Measurements from ENCODE around the gene CPNE1.

The CPNE1 gene

DNA sequence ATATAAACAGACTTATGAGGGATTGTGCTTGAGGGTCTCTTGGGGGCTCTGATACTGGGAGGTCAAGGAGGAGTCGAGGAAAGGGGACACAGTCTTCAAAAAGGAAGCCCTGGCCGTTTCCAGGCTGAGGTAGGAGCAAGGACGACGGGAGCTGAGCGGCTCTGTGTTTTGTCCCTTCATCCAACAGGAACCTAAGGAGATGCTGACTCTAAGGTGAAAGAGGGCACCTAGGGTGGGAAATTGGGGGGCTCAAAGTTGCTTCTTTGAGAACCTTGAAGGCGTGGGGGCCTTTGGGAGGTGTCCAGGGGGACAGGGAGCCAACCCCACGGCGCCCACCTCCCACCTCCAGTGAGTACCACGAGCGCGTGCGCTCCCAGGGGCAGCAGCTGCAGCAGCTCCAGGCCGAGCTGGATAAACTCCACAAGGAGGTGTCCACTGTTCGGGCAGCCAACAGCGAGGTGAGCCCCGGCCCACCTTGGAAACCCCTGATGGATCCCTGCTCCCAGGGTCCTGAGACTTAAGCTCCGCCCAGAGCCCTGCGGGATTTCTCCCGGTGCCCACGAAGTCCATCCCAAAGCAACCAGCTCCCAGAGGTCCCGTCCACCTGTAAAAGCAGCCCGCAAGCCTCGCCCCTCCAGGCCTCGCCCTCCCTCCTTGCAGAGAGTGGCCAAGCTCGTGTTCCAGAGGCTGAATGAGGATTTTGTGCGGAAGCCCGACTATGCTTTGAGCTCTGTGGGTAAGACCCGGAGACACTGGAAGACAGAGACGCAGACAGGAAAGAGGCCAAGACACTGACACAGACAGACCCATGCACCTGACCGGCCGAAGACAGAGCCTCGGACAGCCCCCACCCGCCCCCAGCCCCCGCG is 46.2 kb downstream of the CPNE1 start:
- Histone ChIP-seq H3K4me1 (ENCODE audit: insufficient read depth, low read length) (peaks cover 12% of the 10 kb centered on the region), H3K36me3 (ENCODE audit: insufficient read depth, low read length) (peaks cover 6% of the 10 kb centered on the region), H2AFZ (ENCODE audit: low read depth, low read length) (no peak overlapping the region), H3K9me3 (ENCODE audit: low read length) (no peaks in the 10 kb centered on the region), H3K4me3 (ENCODE audit: low read length) (no peak overlapping the region), H3K27me3 (ENCODE audit: insufficient read depth, low read length) (no peaks in the 10 kb centered on the region)

DNA sequence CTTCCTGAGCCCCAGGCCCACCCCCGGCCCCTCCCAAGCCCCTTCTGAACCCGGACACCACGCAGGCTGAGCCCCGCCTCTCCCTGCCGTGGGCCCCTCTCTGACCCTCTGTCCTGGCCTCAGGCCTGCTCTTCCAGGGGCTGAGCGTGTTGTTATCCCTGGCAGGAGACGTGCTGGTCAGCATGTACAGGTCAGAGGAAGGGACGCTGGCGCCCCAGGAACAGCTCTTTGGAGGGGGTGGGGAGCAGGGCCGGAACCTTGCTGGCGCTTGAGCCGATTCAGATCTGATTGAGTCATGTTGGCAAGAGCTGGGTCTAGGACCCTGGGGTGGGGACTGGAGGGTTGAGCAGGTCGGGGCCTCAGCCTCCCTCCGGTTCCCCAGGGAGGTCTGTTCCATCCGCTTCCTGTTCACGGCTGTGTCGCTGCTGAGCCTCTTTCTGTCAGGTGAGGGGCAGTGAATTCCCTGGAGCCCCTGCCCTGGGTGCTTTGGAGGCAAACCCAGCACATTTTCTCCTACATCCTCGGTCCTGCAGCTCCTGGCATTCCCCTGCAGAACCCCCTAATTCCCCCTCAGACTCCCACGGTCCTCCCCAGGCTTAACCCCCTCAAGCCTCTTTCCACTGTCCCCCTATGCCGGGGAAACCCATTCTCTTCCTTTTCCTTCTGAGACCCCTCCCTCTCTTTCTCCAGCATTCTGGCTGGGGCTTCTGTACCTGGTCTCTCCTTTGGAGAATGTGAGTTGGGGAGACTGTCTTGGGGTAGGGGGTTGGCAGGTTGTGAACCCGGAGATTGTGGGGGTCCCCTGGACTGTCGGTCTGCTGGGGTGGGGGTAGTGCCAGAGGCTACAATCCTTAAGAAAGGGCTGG is 47.1 kb downstream of the CPNE1 start:
- peaks cover 6% of the 10 kb centered on the region for H3K36me3 ChIP-seq (ENCODE audit: insufficient read depth, low read length)
- no peaks in the 10 kb centered on the region for H3K27me3 ChIP-seq (ENCODE audit: insufficient read depth, low read length)
- H2AFZ ChIP-seq (ENCODE audit: low read depth, low read length): peak overlapping the region; percentile 49
- H3K4me3 ChIP-seq (ENCODE audit: low read length): peak overlapping the region; percentile 37
- H3K9me3 ChIP-seq (ENCODE audit: low read length): no peaks in the 10 kb centered on the region
- peaks cover 12% of the 10 kb centered on the region for H3K4me1 ChIP-seq (ENCODE audit: insufficient read depth, low read length)

DNA sequence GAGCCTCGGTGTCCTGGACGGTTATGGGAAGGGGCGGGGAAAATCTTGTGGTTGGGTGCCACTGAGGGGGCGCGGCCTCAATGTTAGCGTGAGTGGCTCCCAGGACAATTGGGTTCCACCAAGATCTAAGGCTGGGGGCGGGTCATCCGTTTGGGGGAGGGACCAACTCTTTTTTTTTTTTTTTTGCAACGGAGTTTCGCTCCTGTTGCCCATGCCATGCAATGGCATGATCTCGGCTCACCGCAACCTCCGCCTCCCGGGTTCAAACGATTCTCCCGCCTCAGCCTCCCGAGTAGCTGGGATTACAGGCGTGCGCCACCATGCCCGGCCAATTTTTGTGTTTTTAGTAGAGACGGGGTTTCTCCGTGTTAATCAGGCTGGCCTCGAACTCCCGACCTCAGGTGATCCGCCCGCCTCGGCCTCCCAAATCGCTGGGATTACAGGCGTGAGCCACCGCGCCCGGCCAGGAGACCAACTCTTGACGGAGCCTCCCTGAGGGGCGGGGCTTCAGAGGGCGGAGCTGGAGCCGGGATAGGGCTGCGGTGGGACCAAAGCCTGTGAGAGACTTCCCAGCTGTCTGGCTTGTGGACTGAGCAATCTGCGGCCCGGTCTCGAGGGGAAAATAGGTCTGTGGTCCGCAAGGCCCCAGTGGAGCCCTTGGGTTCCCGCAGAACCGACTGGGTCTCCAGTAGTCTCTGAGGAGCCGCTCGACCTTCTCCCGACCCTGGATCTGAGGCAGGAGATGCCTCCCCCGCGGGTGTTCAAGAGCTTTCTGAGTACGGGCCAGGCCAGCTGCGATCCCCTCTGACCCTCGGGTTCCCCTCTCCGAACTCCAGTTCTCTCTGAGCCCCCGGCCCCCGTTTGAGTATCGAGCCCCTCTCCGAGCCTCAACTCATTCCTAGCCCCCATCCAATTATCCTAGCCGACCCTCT is 48.0 kb downstream of the CPNE1 start:
- Histone ChIP-seq H2AFZ (ENCODE audit: low read depth, low read length) (peak overlapping the region; percentile 49), H3K27me3 (ENCODE audit: insufficient read depth, low read length) (no peaks in the 10 kb centered on the region), H3K36me3 (ENCODE audit: insufficient read depth, low read length) (peaks cover 6% of the 10 kb centered on the region), H3K4me1 (ENCODE audit: insufficient read depth, low read length) (peaks cover 12% of the 10 kb centered on the region), H3K4me3 (ENCODE audit: low read length) (peak overlapping the region; percentile 44), H3K9me3 (ENCODE audit: low read length) (no peaks in the 10 kb centered on the region)

DNA sequence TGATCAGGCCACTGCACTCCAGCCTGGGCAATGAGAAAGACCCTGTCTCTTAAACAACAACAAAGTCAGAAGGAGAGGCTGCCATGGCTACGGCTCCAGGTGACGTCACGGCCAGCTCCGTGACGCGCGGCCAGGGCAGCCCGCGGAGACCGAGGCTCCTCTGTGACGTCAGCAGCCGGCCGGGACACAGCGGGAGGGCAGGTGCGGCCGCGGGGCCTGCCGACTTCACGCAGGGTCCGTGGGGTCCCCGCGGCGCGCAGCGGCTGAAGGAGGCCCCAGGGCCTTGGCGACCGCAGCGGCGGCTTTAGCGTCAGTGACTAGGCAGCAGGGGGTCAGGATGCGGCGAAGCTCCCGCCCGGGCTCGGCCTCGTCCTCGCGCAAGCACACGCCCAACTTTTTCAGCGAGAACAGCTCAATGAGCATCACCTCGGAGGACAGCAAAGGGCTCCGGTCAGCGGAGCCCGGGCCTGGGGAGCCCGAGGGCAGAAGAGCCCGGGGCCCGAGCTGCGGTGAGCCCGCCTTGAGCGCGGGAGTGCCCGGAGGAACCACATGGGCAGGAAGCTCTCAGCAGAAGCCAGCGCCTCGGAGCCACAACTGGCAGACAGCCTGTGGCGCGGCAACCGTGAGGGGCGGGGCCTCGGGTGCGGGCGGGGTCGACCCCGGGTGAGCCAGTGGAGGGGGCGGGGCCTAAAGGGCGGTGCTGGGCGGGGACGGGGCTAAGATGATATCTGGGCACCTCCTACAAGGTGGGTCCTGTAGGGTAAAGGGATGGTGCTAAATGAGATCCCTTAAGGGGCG is 48.8 kb downstream of the CPNE1 start, which contains the start of gene SPAG4:
Gene SPAG4 (plus strand): TSS at position 163 of the 798 bp plus-strand sequence. CDS start 175 bp downstream, at position 338.
- Histone ChIP-seq H2AFZ (ENCODE audit: low read depth, low read length) (peak within 1 kb of the TSS; percentile 96), H3K9me3 (ENCODE audit: low read length) (no peaks in the 10 kb centered on the region), H3K4me3 (ENCODE audit: low read length) (peak within 1 kb of the TSS; percentile 44), H3K4me1 (ENCODE audit: insufficient read depth, low read length) (peaks cover 12% of the 10 kb centered on the region), H3K27me3 (ENCODE audit: insufficient read depth, low read length) (no peaks in the 10 kb centered on the region), H3K36me3 (ENCODE audit: insufficient read depth, low read length) (no peaks in the 10 kb centered on the region)

DNA sequence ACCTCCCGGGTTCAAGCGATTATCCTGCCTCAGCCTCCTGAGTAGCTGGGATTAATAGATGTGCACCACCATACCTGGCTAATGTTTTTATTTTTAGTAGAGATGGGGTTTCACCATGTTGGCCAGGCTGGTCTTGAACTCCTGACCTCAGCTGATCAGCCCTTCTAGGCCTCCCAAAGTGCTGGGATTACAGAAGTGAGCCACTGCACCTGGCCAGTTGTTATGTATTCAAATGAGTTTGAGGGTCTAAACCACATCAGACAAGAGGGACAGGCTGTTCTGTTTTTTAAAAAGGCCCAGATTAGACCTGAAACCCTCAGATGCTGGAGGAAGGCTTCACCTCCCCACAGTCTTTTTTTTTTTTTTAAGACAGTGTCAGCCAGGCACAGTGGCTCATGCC is 53.2 kb downstream of the CPNE1 start:
- H3K27me3 ChIP-seq (ENCODE audit: insufficient read depth, low read length): no peaks in the 10 kb centered on the region
- no peak overlapping the region for H2AFZ ChIP-seq (ENCODE audit: low read depth, low read length)
- no peaks in the 10 kb centered on the region for H3K4me1 ChIP-seq (ENCODE audit: insufficient read depth, low read length)

DNA sequence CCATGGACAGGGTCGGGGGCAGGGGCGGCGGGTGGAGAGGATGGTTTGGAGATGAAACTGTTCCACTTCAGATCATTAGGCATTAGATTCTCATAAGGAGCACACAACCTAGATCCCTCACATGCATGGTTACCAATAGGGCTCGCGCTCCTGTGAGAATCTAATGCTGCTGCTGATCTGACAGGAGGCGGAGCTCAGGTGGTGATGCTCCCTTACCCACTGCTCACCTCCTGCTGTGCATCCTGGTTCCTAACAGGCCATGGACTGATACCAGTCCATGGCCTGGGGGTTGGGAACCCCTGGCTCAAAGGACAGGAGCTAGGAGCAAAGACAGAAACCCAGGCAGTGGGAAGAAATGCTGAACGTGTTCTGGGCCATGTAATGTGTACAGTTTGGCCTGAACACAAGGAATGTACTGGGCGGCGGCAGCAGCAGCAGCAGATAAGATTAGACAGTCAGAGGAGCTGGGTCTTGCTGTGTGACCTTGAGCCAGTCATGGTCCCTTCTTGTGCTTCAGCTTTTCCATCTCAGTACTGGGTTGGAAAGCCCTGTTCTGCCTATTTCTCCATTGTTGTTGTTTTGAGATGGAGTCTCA is 53.8 kb downstream of the CPNE1 start:
- no peaks in the 10 kb centered on the region for H3K9me3 ChIP-seq (ENCODE audit: low read length)
- H2AFZ ChIP-seq (ENCODE audit: low read depth, low read length): no peak overlapping the region
- no peaks in the 10 kb centered on the region for H3K27me3 ChIP-seq (ENCODE audit: insufficient read depth, low read length)
- H3K4me3 ChIP-seq (ENCODE audit: low read length): no peak overlapping the region
- H3K36me3 ChIP-seq (ENCODE audit: insufficient read depth, low read length): no peaks in the 10 kb centered on the region
- H3K4me1 ChIP-seq (ENCODE audit: insufficient read depth, low read length): no peaks in the 10 kb centered on the region

More for the DNA sequence above, 53.2 kb downstream of the CPNE1 start:
- Histone ChIP-seq H3K4me3 (ENCODE audit: low read length) (no peak overlapping the region), H3K36me3 (ENCODE audit: insufficient read depth, low read length) (no peaks in the 10 kb centered on the region), H3K9me3 (ENCODE audit: low read length) (no peaks in the 10 kb centered on the region)

DNA sequence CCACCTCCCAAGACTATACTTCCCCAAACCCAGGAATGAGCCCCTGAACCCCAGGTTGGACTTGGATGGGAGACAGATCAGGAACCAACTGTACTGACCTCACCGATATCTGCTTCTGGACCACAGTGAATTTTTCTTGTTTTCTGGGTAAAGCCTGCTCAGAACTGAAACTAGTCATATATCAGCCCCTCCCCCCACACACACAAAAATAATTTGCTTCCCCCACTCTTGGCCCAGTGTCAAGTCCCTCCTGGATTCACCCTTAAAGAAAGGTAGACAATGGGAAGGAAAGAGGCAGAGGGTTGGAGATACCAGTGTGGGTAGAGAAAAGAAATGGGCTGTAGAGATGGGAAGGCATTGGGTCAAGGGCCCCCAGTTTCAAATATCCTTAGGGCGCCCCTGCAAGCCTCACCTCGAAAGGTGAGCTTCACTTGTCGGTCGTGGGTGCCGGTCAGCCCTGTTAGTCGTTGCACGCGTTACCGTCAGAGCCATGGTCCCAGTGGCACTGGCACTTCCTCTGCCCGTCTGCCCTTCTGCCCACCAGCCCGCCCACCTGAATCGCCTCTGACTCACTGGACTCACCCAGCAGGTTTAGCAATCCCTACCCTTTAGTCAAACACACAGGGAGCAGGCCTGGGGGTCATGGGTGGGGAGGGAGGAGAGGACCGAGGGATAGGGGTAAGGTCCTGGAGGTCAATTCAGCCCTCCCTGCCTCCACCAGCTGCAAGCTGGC is 57.5 kb downstream of the CPNE1 start:
- peaks cover 17% of the 10 kb centered on the region for H3K27me3 ChIP-seq (ENCODE audit: insufficient read depth, low read length)
- no peaks in the 10 kb centered on the region for H3K9me3 ChIP-seq (ENCODE audit: low read length)
- H3K4me3 ChIP-seq (ENCODE audit: low read length): no peak overlapping the region
- H3K36me3 ChIP-seq (ENCODE audit: insufficient read depth, low read length): no peaks in the 10 kb centered on the region
- H3K4me1 ChIP-seq (ENCODE audit: insufficient read depth, low read length): no peaks in the 10 kb centered on the region
- no peak overlapping the region for H2AFZ ChIP-seq (ENCODE audit: low read depth, low read length)

DNA sequence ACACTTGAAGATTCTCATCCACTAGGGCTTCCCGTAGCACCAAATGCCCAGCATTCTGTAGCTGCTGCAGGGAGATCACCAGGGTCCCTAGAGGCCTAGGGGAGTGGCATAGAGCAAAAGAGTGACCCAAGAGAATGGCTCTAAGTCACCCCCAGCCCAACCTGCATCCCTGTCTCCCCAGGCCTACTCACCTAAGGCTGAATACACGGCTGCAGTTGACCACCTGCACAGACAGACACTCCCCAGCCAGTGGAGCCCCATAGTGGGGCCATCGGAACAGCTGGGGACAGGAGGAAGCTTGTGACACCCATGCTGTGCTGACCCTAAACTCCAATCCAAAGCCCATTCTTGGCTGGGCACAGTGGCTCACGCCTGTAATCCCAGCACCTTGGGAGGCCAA is 58.6 kb downstream of the CPNE1 start:
- Histone ChIP-seq H3K27me3 (ENCODE audit: insufficient read depth, low read length) (peaks cover 25% of the 10 kb centered on the region), H3K4me1 (ENCODE audit: insufficient read depth, low read length) (peaks cover 3% of the 10 kb centered on the region)

DNA sequence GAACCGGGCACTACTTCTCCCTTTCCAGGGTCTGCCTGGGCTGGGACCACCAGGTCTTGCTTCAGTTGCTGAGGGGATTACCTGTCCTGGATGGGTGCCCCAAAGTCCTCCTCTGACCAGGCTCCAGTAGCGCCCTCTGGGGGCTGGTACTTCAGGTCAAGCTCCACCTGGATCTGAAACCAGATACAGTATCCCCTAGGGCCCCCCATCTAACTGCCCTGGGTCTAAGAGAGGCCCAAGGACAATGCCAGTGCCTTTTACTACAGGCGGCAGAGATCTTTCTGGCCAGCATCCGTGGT is 60.3 kb downstream of the CPNE1 start:
- H3K36me3 ChIP-seq (ENCODE audit: insufficient read depth, low read length): no peaks in the 10 kb centered on the region
- H3K27me3 ChIP-seq (ENCODE audit: insufficient read depth, low read length): peaks cover 42% of the 10 kb centered on the region
- H3K4me1 ChIP-seq (ENCODE audit: insufficient read depth, low read length): peaks cover 5% of the 10 kb centered on the region
- H2AFZ ChIP-seq (ENCODE audit: low read depth, low read length): no peak overlapping the region
- no peak overlapping the region for H3K4me3 ChIP-seq (ENCODE audit: low read length)
- no peaks in the 10 kb centered on the region for H3K9me3 ChIP-seq (ENCODE audit: low read length)

More for the DNA sequence above, 58.6 kb downstream of the CPNE1 start:
- H3K9me3 ChIP-seq (ENCODE audit: low read length): no peaks in the 10 kb centered on the region
- H3K4me3 ChIP-seq (ENCODE audit: low read length): no peak overlapping the region
- H3K36me3 ChIP-seq (ENCODE audit: insufficient read depth, low read length): no peaks in the 10 kb centered on the region
- no peak overlapping the region for H2AFZ ChIP-seq (ENCODE audit: low read depth, low read length)

DNA sequence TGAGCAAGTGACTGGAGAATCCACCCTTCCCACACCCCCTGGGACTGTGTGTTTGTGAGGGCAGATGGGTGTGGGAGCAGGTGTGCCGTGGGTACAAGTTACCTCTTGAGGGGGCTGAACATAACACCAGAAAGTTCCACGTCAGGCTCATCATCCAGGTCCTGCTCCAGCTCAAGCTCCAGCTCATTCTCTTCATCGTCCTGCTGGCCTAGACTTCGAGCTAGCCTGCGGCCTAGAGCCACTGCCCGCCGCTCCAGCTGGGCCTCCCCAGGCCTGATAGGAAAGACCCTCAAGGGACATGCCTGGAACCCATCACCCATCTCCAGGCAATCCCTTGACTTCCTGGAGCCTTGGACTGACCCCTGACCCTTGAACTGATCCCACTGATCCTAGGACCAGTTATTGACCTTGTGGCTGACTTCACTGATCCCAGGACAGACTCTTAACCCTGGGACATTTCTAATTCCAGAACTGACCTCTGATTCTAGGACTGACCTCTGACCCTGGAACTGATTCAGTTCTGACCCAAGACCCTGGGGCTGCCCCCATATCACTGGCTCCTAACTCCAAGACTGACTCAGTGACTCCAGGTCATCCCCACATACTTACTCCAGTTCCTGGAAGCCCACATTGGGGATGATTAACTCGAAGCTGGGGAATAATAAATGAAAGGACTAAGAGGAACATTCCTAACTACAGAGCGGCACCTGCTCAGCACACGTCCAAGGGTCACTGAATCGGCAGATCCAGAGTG is 60.8 kb downstream of the CPNE1 start:
- peaks cover 47% of the 10 kb centered on the region for H3K27me3 ChIP-seq (ENCODE audit: insufficient read depth, low read length)
- no peak overlapping the region for H3K4me3 ChIP-seq (ENCODE audit: low read length)
- no peaks in the 10 kb centered on the region for H3K36me3 ChIP-seq (ENCODE audit: insufficient read depth, low read length)
- H3K4me1 ChIP-seq (ENCODE audit: insufficient read depth, low read length): peaks cover 5% of the 10 kb centered on the region
- no peak overlapping the region for H2AFZ ChIP-seq (ENCODE audit: low read depth, low read length)
- H3K9me3 ChIP-seq (ENCODE audit: low read length): no peaks in the 10 kb centered on the region

Data from neuron (in vitro differentiated cells).